Spleen (tissue), 7 donors: ENCODE measurements around the gene SIPA1L3.

Experiments used
- CTCF ChIP-seq, 11 experiments: fragments of 200-600 bp in 7 of 11; fragments of 450-650 bp in 4 of 11; sonication (generic) in 4 of 11; IDR thresholded peaks in 8 of 11; conservative IDR thresholded peaks in 3 of 11; 1 replicate in 7 of 11; 2 replicates in 4 of 11; pipeline versions ENCODE4 v1.4.0 to v1.8.0; 2016 to 2021; ENCODE audit warnings: antibody characterized with exemption in 11 of 11, inconsistent platforms in 4 of 11, mild to moderate bottlenecking in 1 of 11
- POLR2AphosphoS5 ChIP-seq, 3 donors: sonication (generic); formaldehyde crosslinking; IDR thresholded peaks; one replicate each; pipeline ENCODE4 v1.5.1; 2017; ENCODE audit warnings: antibody characterized with exemption in 3 of 3
- donor health status: DM: no; HTN: no; CAD: no; lungs with moderate emphysema.
- donor health status: DM: no; HTN: no; CAD: no.
- donor health status: DM: no; HTN: no; CAD: no.

- TF ChIP-seq POLR2AphosphoS5 (IDR thresholded peaks at IDR 0.05) (no peak), CTCF (IDR thresholded peaks at IDR 0.05 in 8 of 11, conservative IDR thresholded peaks at IDR 0.05 in 3 of 11) (no peak)
These were observed 75.6 kb downstream of the SIPA1L3 start for GRCh38 chr19:37982655-37983054.
